Measurements from ENCODE around the gene ZNF714. TPM values are rescaled to one million over a fixed set of nuclear protein-coding genes. Genes with fewer than 3 reads are reported as not detected.

ZNF714 gene
- total and polyA plus RNA-seq, 9 of the 15 experiments (the other 6 are each of a cell fraction or from before 2014, with no cell fraction given) = 16.2 to 40.8 (median 28.9) TPM

DNA sequence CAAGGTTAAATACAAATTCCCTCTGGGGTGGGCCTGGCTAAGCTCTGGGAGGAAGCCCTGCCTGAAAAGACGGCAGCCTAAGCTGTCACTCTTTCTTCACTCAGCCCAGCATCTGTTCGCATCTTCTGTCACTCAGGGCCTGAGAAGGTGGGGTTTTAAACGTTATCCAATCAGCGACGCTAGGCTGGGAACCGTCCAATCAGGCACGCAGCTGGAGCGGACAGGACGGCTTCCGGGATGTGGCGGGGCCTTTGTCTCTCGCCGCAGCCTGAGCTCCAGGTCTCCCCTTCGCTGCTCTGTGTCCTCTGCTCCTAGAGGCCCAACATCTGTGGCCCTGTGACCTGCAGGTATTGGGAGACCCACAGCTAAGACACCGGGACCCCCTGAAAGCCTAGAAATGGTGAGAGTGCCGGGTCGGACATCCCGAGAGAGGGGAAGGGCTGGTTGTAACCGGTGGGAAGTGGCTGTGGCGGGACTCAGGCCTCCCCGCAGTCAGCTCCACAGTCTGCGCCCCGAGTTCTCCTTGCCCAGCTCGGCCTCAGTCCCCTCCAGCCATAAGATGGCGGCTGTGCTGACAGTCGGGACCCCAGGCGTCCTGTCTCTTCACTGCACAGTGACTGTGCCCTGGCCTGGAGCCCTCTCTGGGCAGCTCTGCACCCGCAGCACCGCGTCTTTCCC lies 59.9 kb downstream of the ZNF714 start, which contains the start of gene ZNF431 (continued):
- TF ChIP-seq, protein P1, sequence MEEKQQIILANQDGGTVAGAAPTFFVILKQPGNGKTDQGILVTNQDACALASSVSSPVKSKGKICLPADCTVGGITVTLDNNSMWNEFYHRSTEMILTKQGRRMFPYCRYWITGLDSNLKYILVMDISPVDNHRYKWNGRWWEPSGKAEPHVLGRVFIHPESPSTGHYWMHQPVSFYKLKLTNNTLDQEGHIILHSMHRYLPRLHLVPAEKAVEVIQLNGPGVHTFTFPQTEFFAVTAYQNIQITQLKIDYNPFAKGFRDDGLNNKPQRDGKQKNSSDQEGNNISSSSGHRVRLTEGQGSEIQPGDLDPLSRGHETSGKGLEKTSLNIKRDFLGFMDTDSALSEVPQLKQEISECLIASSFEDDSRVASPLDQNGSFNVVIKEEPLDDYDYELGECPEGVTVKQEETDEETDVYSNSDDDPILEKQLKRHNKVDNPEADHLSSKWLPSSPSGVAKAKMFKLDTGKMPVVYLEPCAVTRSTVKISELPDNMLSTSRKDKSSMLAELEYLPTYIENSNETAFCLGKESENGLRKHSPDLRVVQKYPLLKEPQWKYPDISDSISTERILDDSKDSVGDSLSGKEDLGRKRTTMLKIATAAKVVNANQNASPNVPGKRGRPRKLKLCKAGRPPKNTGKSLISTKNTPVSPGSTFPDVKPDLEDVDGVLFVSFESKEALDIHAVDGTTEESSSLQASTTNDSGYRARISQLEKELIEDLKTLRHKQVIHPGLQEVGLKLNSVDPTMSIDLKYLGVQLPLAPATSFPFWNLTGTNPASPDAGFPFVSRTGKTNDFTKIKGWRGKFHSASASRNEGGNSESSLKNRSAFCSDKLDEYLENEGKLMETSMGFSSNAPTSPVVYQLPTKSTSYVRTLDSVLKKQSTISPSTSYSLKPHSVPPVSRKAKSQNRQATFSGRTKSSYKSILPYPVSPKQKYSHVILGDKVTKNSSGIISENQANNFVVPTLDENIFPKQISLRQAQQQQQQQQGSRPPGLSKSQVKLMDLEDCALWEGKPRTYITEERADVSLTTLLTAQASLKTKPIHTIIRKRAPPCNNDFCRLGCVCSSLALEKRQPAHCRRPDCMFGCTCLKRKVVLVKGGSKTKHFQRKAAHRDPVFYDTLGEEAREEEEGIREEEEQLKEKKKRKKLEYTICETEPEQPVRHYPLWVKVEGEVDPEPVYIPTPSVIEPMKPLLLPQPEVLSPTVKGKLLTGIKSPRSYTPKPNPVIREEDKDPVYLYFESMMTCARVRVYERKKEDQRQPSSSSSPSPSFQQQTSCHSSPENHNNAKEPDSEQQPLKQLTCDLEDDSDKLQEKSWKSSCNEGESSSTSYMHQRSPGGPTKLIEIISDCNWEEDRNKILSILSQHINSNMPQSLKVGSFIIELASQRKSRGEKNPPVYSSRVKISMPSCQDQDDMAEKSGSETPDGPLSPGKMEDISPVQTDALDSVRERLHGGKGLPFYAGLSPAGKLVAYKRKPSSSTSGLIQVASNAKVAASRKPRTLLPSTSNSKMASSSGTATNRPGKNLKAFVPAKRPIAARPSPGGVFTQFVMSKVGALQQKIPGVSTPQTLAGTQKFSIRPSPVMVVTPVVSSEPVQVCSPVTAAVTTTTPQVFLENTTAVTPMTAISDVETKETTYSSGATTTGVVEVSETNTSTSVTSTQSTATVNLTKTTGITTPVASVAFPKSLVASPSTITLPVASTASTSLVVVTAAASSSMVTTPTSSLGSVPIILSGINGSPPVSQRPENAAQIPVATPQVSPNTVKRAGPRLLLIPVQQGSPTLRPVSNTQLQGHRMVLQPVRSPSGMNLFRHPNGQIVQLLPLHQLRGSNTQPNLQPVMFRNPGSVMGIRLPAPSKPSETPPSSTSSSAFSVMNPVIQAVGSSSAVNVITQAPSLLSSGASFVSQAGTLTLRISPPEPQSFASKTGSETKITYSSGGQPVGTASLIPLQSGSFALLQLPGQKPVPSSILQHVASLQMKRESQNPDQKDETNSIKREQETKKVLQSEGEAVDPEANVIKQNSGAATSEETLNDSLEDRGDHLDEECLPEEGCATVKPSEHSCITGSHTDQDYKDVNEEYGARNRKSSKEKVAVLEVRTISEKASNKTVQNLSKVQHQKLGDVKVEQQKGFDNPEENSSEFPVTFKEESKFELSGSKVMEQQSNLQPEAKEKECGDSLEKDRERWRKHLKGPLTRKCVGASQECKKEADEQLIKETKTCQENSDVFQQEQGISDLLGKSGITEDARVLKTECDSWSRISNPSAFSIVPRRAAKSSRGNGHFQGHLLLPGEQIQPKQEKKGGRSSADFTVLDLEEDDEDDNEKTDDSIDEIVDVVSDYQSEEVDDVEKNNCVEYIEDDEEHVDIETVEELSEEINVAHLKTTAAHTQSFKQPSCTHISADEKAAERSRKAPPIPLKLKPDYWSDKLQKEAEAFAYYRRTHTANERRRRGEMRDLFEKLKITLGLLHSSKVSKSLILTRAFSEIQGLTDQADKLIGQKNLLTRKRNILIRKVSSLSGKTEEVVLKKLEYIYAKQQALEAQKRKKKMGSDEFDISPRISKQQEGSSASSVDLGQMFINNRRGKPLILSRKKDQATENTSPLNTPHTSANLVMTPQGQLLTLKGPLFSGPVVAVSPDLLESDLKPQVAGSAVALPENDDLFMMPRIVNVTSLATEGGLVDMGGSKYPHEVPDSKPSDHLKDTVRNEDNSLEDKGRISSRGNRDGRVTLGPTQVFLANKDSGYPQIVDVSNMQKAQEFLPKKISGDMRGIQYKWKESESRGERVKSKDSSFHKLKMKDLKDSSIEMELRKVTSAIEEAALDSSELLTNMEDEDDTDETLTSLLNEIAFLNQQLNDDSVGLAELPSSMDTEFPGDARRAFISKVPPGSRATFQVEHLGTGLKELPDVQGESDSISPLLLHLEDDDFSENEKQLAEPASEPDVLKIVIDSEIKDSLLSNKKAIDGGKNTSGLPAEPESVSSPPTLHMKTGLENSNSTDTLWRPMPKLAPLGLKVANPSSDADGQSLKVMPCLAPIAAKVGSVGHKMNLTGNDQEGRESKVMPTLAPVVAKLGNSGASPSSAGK (IDR thresholded peaks at IDR 0.05) = no peak
- TF ChIP-seq RBM17 (IDR thresholded peaks at IDR 0.05; ENCODE audit: borderline replicate concordance, low read depth, low read length) = no peak
- TF ChIP-seq HDAC3 (IDR thresholded peaks at IDR 0.05; ENCODE audit: borderline replicate concordance, partially characterized antibody) = no peak
- TF ChIP-seq SP2 (IDR thresholded peaks at IDR 0.05; ENCODE audit: extremely low read depth, low read depth, low read length, poor library complexity, severe bottlenecking) = peak; percentile 63
- TF ChIP-seq MECOM (CRISPR knock-in tag; IDR thresholded peaks at IDR 0.05) = no peak
- TF ChIP-seq EHMT2 (IDR thresholded peaks at IDR 0.05) = no peak
- TF ChIP-seq FOXJ3 (CRISPR knock-in tag; IDR thresholded peaks at IDR 0.05) = no peak
- TF ChIP-seq ZNF282 (CRISPR knock-in tag; IDR thresholded peaks at IDR 0.05) = no peak
- TF ChIP-seq SOX6 (IDR thresholded peaks at IDR 0.05) = no peak
- peak; percentile 97 for TF ChIP-seq NFYB (IDR thresholded peaks at IDR 0.05; ENCODE audit: extremely low read depth, insufficient read length)
- peak; percentile 89 for TF ChIP-seq PHF8 (IDR thresholded peaks at IDR 0.05; ENCODE audit: borderline replicate concordance, low read length)
- TF ChIP-seq CBX1 (IDR thresholded peaks at IDR 0.05; ENCODE audit: low read depth) = no peak
- no peak for TF ChIP-seq SLC30A9 (CRISPR knock-in tag; IDR thresholded peaks at IDR 0.05)
- peak; percentile 23; the same call in 1 of the 2 replicates for TF ChIP-seq ATF7 (IDR thresholded peaks at IDR 0.05)
- TF ChIP-seq ZNF197 (CRISPR knock-in tag; IDR thresholded peaks at IDR 0.05; ENCODE audit: low read depth) = no peak
- TF ChIP-seq MCM5 (IDR thresholded peaks at IDR 0.05; ENCODE audit: low read depth) = no peak
- TF ChIP-seq CHD1 (IDR thresholded peaks at IDR 0.05; ENCODE audit: low read length) = peak; percentile 56
- peak; percentile 91 for TF ChIP-seq RBFOX2 (IDR thresholded peaks at IDR 0.05; ENCODE audit: low read depth, low read length)
- TF ChIP-seq ILF3 (IDR thresholded peaks at IDR 0.05; ENCODE audit: borderline replicate concordance) = no peak; the same call in 1 of the 2 replicates

Measured in K562 (cell line).